GM19099 (cell line): ENCODE data around the gene CEMP1.

Experiments used
- POLR2A ChIP-seq: IDR thresholded peaks from 3 replicates; pipeline ENCODE4 v1.6.1; 2011; ENCODE audit warnings: low read depth; ENCODE audit not compliant: insufficient read length; ENCODE audit errors: extremely low read depth

CEMP1 gene

GRCh38 chr16:2486645-2487516 is 44.3 kb downstream of the CEMP1 start:
- TF ChIP-seq POLR2A, result peak; percentile 30

- TF ChIP-seq POLR2A, result no peak
Measured at GRCh38 chr16:2485811-2486507, 45.2 kb downstream of the CEMP1 start.

DNA sequence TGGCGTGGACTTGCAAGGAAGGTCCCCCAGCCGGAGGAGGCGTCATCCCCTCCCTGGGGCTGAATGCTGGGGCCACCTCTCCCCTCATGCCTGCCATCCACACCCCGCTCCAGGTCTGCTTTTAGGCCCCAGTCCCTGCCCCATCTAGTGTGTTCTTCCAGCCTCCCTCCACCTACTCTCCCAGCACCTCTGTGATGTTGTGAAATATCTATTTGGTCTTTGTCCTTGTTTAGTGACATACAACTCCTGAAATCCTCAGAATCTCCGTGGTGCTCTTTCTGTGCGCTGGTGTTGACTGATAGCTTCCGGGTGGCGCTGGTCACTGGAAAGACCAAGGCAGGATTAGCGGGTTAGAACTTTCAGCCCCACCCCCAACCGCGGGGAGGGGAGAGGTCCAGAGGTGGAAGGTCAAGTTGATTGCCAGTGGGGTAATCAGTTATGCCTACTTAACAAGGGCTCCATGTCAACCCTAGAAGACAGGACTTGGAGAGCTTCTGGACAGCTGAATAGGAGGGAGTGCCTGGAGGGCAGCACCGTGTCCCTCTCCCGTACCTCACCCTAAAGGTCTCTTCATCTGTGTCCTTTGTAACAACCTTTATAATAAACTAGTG is 46.2 kb downstream of the CEMP1 start:
- no peak for TF ChIP-seq POLR2A

DNA sequence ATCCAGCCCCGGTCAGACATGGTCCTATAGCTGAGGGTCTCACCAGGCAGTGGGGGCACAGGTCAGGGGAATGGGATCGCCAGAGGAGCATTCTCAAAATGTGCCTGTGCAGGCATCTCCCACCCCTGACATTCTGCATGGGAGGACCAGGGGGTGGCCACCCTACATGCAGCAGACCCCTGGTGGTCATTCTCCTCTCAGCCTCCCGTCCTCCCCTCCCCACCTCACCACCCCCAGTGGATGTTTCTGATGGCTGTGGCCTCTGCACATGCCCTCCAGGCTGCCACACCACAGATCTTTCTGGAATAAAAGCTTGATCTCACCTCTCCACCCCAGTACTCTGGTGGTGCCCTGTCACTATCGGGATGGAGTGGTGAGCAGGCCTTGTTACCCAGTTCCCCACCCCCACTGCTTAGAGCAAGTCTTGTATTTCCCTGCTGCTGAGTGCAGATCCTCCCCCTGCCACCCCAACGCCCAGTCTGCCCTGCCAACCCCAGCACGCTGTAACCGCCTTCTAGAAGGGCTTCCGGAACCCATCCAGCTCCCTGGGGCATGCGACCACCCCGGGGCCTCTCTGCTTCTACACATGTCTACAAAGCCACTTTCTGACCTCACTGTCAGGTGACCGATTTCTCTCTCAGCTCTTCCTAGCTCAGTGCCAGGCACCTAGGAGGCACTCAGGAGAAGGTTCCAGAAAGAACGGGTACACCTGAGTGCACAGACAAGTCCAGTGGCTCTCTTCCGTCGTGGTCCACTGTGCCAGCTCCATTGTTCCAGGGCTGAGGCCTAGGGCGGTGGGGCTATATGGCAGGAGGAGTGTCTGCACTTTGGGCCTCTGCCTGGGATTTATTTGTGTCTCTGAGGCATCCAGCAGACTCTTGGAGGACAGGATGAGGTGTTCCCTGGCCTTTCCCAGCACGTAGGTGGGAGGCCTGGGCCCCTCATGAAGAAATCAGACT is 47.0 kb downstream of the CEMP1 start:
- TF ChIP-seq POLR2A, result no peak

- TF ChIP-seq POLR2A, result no peak
Measured at GRCh38 chr16:2482708-2483534, 48.3 kb downstream of the CEMP1 start.

DNA sequence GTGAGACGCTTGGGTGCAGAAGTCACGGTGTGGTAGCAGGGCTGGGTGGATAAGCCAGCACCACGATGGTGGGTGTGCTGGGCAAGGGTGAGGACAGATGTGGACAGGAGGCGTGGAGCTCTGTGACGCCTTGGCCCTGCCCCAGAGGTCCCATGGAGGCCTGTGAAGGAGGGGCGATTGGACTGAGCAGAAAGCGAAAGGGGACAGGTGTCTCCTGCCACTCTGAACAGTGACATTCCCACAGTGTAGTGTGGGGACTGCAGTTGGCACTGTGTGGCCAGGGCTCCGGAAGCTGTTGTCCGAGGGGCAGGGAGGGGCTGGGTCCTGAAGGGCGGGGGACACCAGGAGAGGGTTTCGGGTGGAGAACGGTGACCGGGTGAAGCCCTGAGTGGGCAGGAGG is 49.0 kb downstream of the CEMP1 start:
- TF ChIP-seq POLR2A, result no peak

- TF ChIP-seq POLR2A, result no peak
Measured at GRCh38 chr16:2481676-2482075, 49.5 kb downstream of the CEMP1 start.

DNA sequence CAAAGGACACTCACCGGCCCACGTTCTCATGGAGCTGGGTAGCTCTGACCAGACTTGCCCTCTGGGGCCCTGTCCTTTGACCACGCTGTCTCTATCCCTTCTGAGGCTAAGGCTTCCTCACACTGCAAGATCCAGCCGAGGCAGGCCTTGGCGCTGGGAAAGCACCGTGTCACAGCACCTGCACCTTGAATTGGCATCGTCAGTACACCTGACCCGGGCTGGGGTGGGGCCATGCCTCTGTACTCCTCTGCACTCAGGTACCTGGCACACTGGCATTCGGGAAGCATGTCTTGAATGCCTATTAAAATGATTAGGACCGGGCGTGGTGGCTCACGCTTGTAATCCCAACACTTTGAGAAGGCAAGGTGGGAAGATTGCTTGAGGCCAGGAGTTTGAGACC is 50.3 kb downstream of the CEMP1 start:
- no peak for TF ChIP-seq POLR2A
